A549 (cell line): ENCODE results near the gene EGFLAM.

ENCODE experiments used
- ATOH8 ChIP-seq: fragments of 250-450 bp; sonication (Bioruptor Pico); IDR thresholded peaks from 2 replicates; pipeline ENCODE4 v1.5.0; 2020; ENCODE audit warnings: low read depth, mild to moderate bottlenecking, moderate library complexity
- EHMT2 ChIP-seq: fragments of 200-600 bp; sonication (generic); IDR thresholded peaks from 2 replicates; pipeline ENCODE4 v1.6.1; 2016; ENCODE audit warnings: antibody characterized with exemption, low read depth, mild to moderate bottlenecking, moderate library complexity
- FOXS1 ChIP-seq: fragments of 250-450 bp; sonication (Bioruptor Pico); IDR thresholded peaks from 2 replicates; pipeline ENCODE4 v1.5.0; 2020; ENCODE audit warnings: mild to moderate bottlenecking, moderate library complexity
- GATA3 ChIP-seq: IDR thresholded peaks from 2 replicates; pipeline ENCODE4 v1.6.1; 2012; ENCODE audit warnings: borderline replicate concordance
- HOXA7 ChIP-seq: fragments of 250-450 bp; sonication (Bioruptor Pico); IDR thresholded peaks from 2 replicates; pipeline ENCODE4 v1.5.0; 2020; ENCODE audit warnings: mild to moderate bottlenecking, moderate library complexity
- MYC ChIP-seq: IDR thresholded peaks from 2 replicates; pipeline ENCODE4 v1.6.1; 2012; ENCODE audit warnings: mild to moderate bottlenecking, inconsistent platforms, low read length, improper control_type of control experiment, borderline replicate concordance
- NR3C1 ChIP-seq: fragments of >200 bp; sonication (Bioruptor Twin); formaldehyde crosslinking; IDR thresholded peaks from 3 replicates; pipeline ENCODE4 v1.6.1; 2017
- PBX3 ChIP-seq: IDR thresholded peaks from 2 replicates; pipeline ENCODE4 v1.6.1; 2012
- POLR2A ChIP-seq: IDR thresholded peaks from 2 replicates; pipeline ENCODE4 v1.6.1; 2012; ENCODE audit warnings: mild to moderate bottlenecking, low read length
- POLR2AphosphoS2 ChIP-seq: conservative IDR thresholded peaks from 2 replicates; pipeline ENCODE4 v1.6.1; 2012; ENCODE audit warnings: low read length, improper control_type of control experiment, inconsistent platforms
- REST ChIP-seq: fragments of 200-600 bp; sonication (generic); IDR thresholded peaks from 2 replicates; pipeline ENCODE4 v1.6.1; 2016; ENCODE audit warnings: antibody characterized with exemption, mild to moderate bottlenecking, moderate library complexity
- TF ChIP-seq, protein P1 (sequence below): fragments of >200 bp; sonication (Bioruptor Twin); formaldehyde crosslinking; IDR thresholded peaks from 3 replicates; pipeline ENCODE4 v1.5.1; 2016

DNA sequence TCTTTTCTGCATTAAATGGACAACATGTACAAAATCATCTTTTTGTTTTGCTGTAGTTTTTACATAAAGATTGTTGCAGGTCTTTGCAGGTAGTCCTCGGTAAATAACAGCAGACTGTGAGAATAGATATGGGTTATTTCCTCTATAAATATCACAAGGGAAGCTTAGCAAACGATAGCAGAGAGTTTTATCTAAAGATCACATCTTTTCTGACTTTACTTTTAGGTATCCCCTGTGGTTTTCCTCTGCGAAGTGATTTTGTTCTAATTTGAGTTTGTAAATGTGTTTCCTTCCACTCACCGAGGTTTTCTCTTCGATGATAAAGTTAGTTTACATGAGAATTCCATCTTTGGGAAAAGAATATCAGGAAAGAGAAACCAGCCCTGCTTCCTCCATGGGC is 109.6 kb downstream of the EGFLAM start:
- TF ChIP-seq HOXA7 (CRISPR knock-in tag) (no peak), REST (no peak), EHMT2 (no peak), POLR2A (no peak), POLR2AphosphoS2 (no peak), ATOH8 (no peak), MYC (no peak), GATA3 (no peak), FOXS1 (CRISPR knock-in tag) (no peak), NR3C1 (no peak), PBX3 (no peak)
- TF ChIP-seq, protein P1, sequence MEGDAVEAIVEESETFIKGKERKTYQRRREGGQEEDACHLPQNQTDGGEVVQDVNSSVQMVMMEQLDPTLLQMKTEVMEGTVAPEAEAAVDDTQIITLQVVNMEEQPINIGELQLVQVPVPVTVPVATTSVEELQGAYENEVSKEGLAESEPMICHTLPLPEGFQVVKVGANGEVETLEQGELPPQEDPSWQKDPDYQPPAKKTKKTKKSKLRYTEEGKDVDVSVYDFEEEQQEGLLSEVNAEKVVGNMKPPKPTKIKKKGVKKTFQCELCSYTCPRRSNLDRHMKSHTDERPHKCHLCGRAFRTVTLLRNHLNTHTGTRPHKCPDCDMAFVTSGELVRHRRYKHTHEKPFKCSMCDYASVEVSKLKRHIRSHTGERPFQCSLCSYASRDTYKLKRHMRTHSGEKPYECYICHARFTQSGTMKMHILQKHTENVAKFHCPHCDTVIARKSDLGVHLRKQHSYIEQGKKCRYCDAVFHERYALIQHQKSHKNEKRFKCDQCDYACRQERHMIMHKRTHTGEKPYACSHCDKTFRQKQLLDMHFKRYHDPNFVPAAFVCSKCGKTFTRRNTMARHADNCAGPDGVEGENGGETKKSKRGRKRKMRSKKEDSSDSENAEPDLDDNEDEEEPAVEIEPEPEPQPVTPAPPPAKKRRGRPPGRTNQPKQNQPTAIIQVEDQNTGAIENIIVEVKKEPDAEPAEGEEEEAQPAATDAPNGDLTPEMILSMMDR, result no peak
